Measurements from ENCODE around the gene ATXN7L1.

DNA sequence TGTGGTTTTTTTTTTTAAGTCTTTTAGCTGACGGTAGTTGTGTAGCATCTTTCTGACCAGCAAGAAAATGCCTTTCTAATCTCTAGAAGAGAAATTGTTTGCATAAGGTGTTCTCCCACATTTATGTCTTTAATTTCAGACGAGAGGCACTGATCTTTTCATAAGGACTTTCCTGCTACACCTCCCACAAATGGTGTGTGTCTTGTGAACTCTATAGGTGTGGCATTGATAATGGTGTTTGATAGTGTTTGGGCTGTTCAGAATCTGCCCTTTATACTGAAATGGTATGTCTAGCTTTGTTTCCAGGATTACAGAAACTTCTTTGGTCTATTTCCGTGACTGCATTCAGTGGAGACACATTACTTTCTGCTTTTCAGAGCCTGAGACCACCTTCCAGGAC, 21.6 kb upstream of the ATXN7L1 start:
- no peak for TF ChIP-seq ELF4 (IDR thresholded peaks at IDR 0.05)
- no peak for TF ChIP-seq BHLHE40 (IDR thresholded peaks at IDR 0.05; ENCODE audit: borderline replicate concordance)
- no peak for TF ChIP-seq CTBP1 (IDR thresholded peaks at IDR 0.05; ENCODE audit: borderline replicate concordance)
- TF ChIP-seq L3MBTL2 (conservative IDR thresholded peaks at IDR 0.05): no peak
- TF ChIP-seq FOXM1 (IDR thresholded peaks at IDR 0.05; ENCODE audit: borderline replicate concordance): no peak
- TF ChIP-seq, protein P1, sequence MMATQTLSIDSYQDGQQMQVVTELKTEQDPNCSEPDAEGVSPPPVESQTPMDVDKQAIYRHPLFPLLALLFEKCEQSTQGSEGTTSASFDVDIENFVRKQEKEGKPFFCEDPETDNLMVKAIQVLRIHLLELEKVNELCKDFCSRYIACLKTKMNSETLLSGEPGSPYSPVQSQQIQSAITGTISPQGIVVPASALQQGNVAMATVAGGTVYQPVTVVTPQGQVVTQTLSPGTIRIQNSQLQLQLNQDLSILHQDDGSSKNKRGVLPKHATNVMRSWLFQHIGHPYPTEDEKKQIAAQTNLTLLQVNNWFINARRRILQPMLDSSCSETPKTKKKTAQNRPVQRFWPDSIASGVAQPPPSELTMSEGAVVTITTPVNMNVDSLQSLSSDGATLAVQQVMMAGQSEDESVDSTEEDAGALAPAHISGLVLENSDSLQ (IDR thresholded peaks at IDR 0.05): no peak
- TF ChIP-seq SUZ12 (IDR thresholded peaks at IDR 0.05): no peak
- TF ChIP-seq FOXK2 (IDR thresholded peaks at IDR 0.05): no peak

Measured in HEK293T (cell line).